GM23338 (cell line): ENCODE results near the gene KLF4. TPM values are rescaled to one million over a fixed set of nuclear protein-coding genes. Genes with fewer than 3 reads are reported as not detected.

Experiments
- ATAC-seq: fragments of 200-7000 bp; cut with Tn5 transposase; 3 replicates; pipeline ENCODE4 v1.9.1; 2020
- DNase-seq: peaks from one replicate; pipeline ENCODE4 v3.0.0-alpha.2; 2015; ENCODE audit warnings: low spot score
- H2AFZ ChIP-seq: fragments of 200-600 bp; sonication (generic); 2 replicates; pipeline ENCODE4 v1.8.0; 2016; ENCODE audit warnings: antibody characterized with exemption, mild to moderate bottlenecking, moderate library complexity
- H3F3A ChIP-seq: fragments of 200-600 bp; sonication (generic); replicated peaks from 2 replicates; pipeline ENCODE4 v1.8.0; 2017; ENCODE audit warnings: antibody characterized with exemption, mixed run types, low read depth
- H3K27ac ChIP-seq: fragments of 200-600 bp; sonication (generic); 2 replicates; pipeline ENCODE4 v1.6.1; 2016; ENCODE audit warnings: low read depth
- H3K27me3 ChIP-seq: fragments of 200-600 bp; sonication (generic); 2 replicates; pipeline ENCODE4 v1.8.0; 2016; ENCODE audit warnings: mild to moderate bottlenecking, mixed run types, moderate library complexity; ENCODE audit not compliant: insufficient read depth
- H3K36me3 ChIP-seq: fragments of 200-600 bp; sonication (generic); 2 replicates; pipeline ENCODE4 v1.8.0; 2016; ENCODE audit warnings: mild to moderate bottlenecking; ENCODE audit not compliant: insufficient read depth
- H3K4me1 ChIP-seq: fragments of 200-600 bp; sonication (generic); 2 replicates; pipeline ENCODE4 v1.8.0; 2016; ENCODE audit warnings: mild to moderate bottlenecking, moderate library complexity; ENCODE audit not compliant: insufficient read depth
- H3K4me2 ChIP-seq: fragments of 200-600 bp; sonication (generic); 2 replicates; pipeline ENCODE4 v1.7.1; 2017; ENCODE audit warnings: mixed run types
- H3K4me3 ChIP-seq: fragments of 200-600 bp; sonication (generic); 2 replicates; pipeline ENCODE4 v1.6.1; 2016; ENCODE audit warnings: mixed run types
- H3K79me2 ChIP-seq: fragments of 200-600 bp; sonication (generic); replicated peaks from 2 replicates; pipeline ENCODE4 v1.8.0; 2017; ENCODE audit warnings: mild to moderate bottlenecking; ENCODE audit not compliant: insufficient read depth
- H3K9me2 ChIP-seq: fragments of 200-600 bp; sonication (generic); 2 replicates; pipeline ENCODE4 v1.8.0; 2017; ENCODE audit not compliant: insufficient read depth
- H4K20me1 ChIP-seq: fragments of 200-600 bp; sonication (generic); replicated peaks from 2 replicates; pipeline ENCODE4 v1.8.0; 2017; ENCODE audit warnings: mild to moderate bottlenecking; ENCODE audit not compliant: insufficient read depth
- H3K27ac Mint-ChIP-seq: 2 replicates; pipeline ENCODE4 v1.8.0; 2020; ENCODE audit warnings: inconsistent platforms, mild to moderate bottlenecking, moderate library complexity, mixed read lengths
- H3K27me3 Mint-ChIP-seq: 3 replicates; pipeline ENCODE4 v1.8.0; 2022; ENCODE audit warnings: low read depth, mild to moderate bottlenecking, moderate library complexity, mixed read lengths, inconsistent platforms; ENCODE audit not compliant: insufficient read depth, poor library complexity
- H3K36me3 Mint-ChIP-seq: 3 replicates; pipeline ENCODE4 v1.8.0; 2021; ENCODE audit warnings: low read depth, mild to moderate bottlenecking, inconsistent platforms, moderate library complexity, mixed read lengths
- H3K4me1 Mint-ChIP-seq: 3 replicates; pipeline ENCODE4 v1.8.0; 2020; ENCODE audit warnings: mild to moderate bottlenecking, inconsistent platforms, mixed read lengths
- H3K4me3 Mint-ChIP-seq: 3 replicates; pipeline ENCODE4 v1.8.0; 2021; ENCODE audit warnings: moderate library complexity, mild to moderate bottlenecking, inconsistent platforms, mixed read lengths
- H3K9me3 Mint-ChIP-seq: 3 replicates; pipeline ENCODE4 v1.8.0; 2020; ENCODE audit warnings: moderate library complexity, mild to moderate bottlenecking, inconsistent platforms, mixed read lengths
- CREB1 ChIP-seq: fragments of 250-450 bp; sonication (Bioruptor Pico); IDR thresholded peaks from 2 replicates; pipeline ENCODE4 v1.5.0; 2020; ENCODE audit warnings: low read depth, mild to moderate bottlenecking, moderate library complexity
- EZH2 ChIP-seq: fragments of 200-600 bp; sonication (generic); IDR thresholded peaks from one replicate; pipeline ENCODE4 v1.8.0; 2017; ENCODE audit warnings: antibody characterized with exemption, mild to moderate bottlenecking, low read depth; ENCODE audit not compliant: unreplicated experiment
- EZH2phosphoT487 ChIP-seq: fragments of 200-600 bp; sonication (generic); IDR thresholded peaks from one replicate; pipeline ENCODE4 v1.8.1; 2018; ENCODE audit warnings: antibody characterized with exemption; ENCODE audit not compliant: unreplicated experiment
- JUNB ChIP-seq: IDR thresholded peaks from one replicate; pipeline ENCODE4 v1.6.1; 2016; ENCODE audit warnings: antibody characterized with exemption; ENCODE audit not compliant: unreplicated experiment
- NANOG ChIP-seq: IDR thresholded peaks from 2 replicates; pipeline ENCODE4 v1.6.1; 2016; ENCODE audit warnings: antibody characterized with exemption, borderline replicate concordance
- POLR2AphosphoS5 ChIP-seq: IDR thresholded peaks from 2 replicates; pipeline ENCODE4 v1.6.1; 2016; ENCODE audit warnings: antibody characterized with exemption, low read depth
- STAT1 ChIP-seq: IDR thresholded peaks from one replicate; pipeline ENCODE4 v1.6.1; 2016; ENCODE audit warnings: antibody characterized with exemption; ENCODE audit not compliant: unreplicated experiment
- ZNF114 ChIP-seq: fragments of 250-450 bp; sonication (Bioruptor Pico); IDR thresholded peaks from 2 replicates; pipeline ENCODE4 v1.5.0; 2020; ENCODE audit warnings: mild to moderate bottlenecking, moderate library complexity
- polyA plus RNA-seq: library from polyadenylated mRNA; unstranded; fragments of >200 nt; fragmentation: Nextera tagmentation; extraction: Ambion mirVana; gene quantifications from 2 replicates; pipeline ENCODE4 v1.2.1, GENCODE V29; 2016
- total RNA-seq: library from RNA; depleted of rRNA; stranded (reverse); fragments of >200 nt; shearing (Covaris generic); gene quantifications from 2 replicates; pipeline ENCODE4 v1.2.3, GENCODE V29; 2014
- TF ChIP-seq, protein P1 (sequence below): IDR thresholded peaks from 2 replicates; pipeline ENCODE4 v1.6.1; 2016; ENCODE audit warnings: antibody characterized with exemption
- TF ChIP-seq, protein P2 (sequence below): fragments of 250-450 bp; sonication (Bioruptor Pico); IDR thresholded peaks from 2 replicates; pipeline ENCODE4 v1.5.0; 2020; ENCODE audit warnings: mild to moderate bottlenecking, moderate library complexity
- TF ChIP-seq, protein P3 (sequence below), 2 experiments: fragments of 200-600 bp in 1 of 2; sonication (generic) in 1 of 2; conservative IDR thresholded peaks; 2 replicates each; pipeline versions ENCODE4 v1.5.1 to v1.6.1; 2016 to 2017; ENCODE audit warnings: antibody characterized with exemption in 2 of 2, low read depth in 2 of 2, mild to moderate bottlenecking in 2 of 2, moderate library complexity in 1 of 2

The KLF4 gene
- total and polyA plus RNA-seq, 2 experiments from 2014 or later, result 8.3 to 29.8 TPM

DNA sequence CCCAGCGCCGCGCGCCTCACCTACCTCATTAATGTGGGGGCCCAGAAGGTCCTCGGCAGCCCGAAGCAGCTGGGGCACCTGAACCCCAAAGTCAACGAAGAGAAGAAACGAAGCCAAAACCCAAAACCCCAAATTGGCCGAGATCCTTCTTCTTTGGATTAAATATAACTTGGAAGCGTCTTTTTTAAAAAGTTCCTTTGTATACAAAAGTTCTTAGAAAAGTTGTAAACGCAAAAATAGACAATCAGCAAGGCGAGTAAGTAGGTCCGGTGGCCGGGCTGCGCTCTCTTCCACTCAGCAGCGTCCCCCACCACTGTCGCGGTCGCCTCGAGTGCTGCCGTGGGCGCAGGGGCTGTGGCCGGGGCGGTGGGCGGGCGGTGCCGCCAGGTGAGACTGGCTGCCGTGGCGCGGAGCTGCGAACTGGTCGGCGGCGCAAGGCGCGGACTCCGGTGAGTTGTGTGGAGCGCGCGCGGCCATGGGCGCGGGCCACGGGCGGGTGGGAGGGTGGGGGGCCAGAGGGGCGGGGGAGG lies 360 bp downstream of the KLF4 start:
- peak; percentile 5 for ATAC-seq
- no peaks in the 10 kb centered on the region for H4K20me1 ChIP-seq
- TF ChIP-seq EZH2 (peak; percentile 89), EZH2phosphoT487 (no peak)
- peaks cover 10% of the 10 kb centered on the region; the same call in 1 of the 2 replicates for H3F3A ChIP-seq
- no peaks in the 10 kb centered on the region for H3K79me2 ChIP-seq
- peak overlapping the region; percentile 96 for H3K4me2 ChIP-seq
- DNase-seq, result no peak
- Mint-ChIP-seq H3K4me1 (peaks cover 32% of the 10 kb centered on the region; the same call in 2 of the 3 replicates), H3K9me3 (peaks cover 3% of the 10 kb centered on the region; the same call in 1 of the 3 replicates), H3K27ac (no peak overlapping the region), H3K36me3 (no peaks in the 10 kb centered on the region; the same call in 2 of the 3 replicates), H3K27me3 (peaks cover 50% of the 10 kb centered on the region), H3K4me3 (peak overlapping the region; percentile 79)
- no peaks in the 10 kb centered on the region for H3K9me2 ChIP-seq
- no peak overlapping the region for H2AFZ ChIP-seq
- H3K4me3 ChIP-seq, result peak overlapping the region; percentile 70
- no peaks in the 10 kb centered on the region for H3K36me3 ChIP-seq
- H3K27ac ChIP-seq, result no peak overlapping the region
- peaks cover 70% of the 10 kb centered on the region for H3K27me3 ChIP-seq
- H3K4me1 ChIP-seq, result peaks cover 18% of the 10 kb centered on the region

DNA sequence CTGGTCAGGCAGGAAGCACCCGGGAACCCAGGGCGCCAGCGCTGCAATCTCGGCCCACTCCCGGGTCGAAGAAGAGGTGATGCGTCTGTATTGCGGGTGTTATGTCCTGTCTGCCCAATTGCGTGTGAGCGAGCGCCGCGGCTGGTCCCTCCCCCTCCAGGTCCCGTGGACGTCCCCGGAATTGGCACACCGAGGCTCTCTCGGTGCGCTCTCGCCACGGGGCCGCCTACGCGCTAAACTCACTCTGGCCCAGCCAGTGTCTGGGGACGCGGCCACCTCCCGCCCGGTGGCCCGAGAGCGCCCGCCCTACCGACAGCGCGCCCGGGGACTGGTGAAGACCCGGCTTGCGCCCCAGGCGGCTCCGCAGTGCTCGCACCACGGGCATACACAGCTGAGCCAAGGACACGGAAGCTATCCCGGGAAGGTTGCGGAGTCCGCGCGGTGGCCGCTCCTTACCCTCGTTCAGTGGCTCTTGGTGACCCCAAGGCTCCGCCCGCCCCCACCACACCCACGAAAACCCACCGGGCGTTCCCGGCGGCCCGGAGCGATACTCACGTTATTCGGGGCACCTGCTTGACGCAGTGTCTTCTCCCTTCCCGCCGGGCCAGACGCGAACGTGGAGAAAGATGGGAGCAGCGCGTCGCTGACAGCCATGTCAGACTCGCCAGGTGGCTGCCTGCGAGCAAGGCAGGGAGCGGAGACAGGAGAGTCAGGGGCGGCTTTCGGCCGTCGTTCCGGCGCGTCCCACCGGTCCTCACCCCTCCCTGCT lies 1.0 kb downstream of the KLF4 start:
- no peak overlapping the region for H3K27ac ChIP-seq
- ATAC-seq, result peak; percentile 14
- H3K27ac Mint-ChIP-seq, result no peak overlapping the region
- peak overlapping the region; percentile 79 for H3K4me3 Mint-ChIP-seq
- no peaks in the 10 kb centered on the region; the same call in 2 of the 3 replicates for H3K36me3 Mint-ChIP-seq
- no peaks in the 10 kb centered on the region for H4K20me1 ChIP-seq
- peaks cover 10% of the 10 kb centered on the region; the same call in 1 of the 2 replicates for H3F3A ChIP-seq
- peak overlapping the region; percentile 97; the same call in 1 of the 2 replicates for H2AFZ ChIP-seq
- peaks cover 70% of the 10 kb centered on the region for H3K27me3 ChIP-seq
- H3K4me1 Mint-ChIP-seq, result peaks cover 32% of the 10 kb centered on the region; the same call in 2 of the 3 replicates
- H3K27me3 Mint-ChIP-seq, result peaks cover 50% of the 10 kb centered on the region
- peaks cover 18% of the 10 kb centered on the region for H3K4me1 ChIP-seq
- H3K9me2 ChIP-seq, result no peaks in the 10 kb centered on the region
- H3K36me3 ChIP-seq, result no peaks in the 10 kb centered on the region
- H3K79me2 ChIP-seq, result no peaks in the 10 kb centered on the region
- H3K9me3 Mint-ChIP-seq, result peaks cover 3% of the 10 kb centered on the region; the same call in 1 of the 3 replicates
- peak; percentile 50 for DNase-seq
- H3K4me2 ChIP-seq, result peak overlapping the region; percentile 96
- H3K4me3 ChIP-seq, result peak overlapping the region; percentile 70
- TF ChIP-seq JUNB (no peak), ZNF114 (no peak), EZH2 (no peak), CREB1 (CRISPR knock-in tag) (no peak), POLR2AphosphoS5 (no peak), NANOG (no peak), EZH2phosphoT487 (no peak), STAT1 (no peak)
- TF ChIP-seq, protein P1, sequence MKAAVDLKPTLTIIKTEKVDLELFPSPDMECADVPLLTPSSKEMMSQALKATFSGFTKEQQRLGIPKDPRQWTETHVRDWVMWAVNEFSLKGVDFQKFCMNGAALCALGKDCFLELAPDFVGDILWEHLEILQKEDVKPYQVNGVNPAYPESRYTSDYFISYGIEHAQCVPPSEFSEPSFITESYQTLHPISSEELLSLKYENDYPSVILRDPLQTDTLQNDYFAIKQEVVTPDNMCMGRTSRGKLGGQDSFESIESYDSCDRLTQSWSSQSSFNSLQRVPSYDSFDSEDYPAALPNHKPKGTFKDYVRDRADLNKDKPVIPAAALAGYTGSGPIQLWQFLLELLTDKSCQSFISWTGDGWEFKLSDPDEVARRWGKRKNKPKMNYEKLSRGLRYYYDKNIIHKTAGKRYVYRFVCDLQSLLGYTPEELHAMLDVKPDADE, result no peak
- TF ChIP-seq, protein P2, sequence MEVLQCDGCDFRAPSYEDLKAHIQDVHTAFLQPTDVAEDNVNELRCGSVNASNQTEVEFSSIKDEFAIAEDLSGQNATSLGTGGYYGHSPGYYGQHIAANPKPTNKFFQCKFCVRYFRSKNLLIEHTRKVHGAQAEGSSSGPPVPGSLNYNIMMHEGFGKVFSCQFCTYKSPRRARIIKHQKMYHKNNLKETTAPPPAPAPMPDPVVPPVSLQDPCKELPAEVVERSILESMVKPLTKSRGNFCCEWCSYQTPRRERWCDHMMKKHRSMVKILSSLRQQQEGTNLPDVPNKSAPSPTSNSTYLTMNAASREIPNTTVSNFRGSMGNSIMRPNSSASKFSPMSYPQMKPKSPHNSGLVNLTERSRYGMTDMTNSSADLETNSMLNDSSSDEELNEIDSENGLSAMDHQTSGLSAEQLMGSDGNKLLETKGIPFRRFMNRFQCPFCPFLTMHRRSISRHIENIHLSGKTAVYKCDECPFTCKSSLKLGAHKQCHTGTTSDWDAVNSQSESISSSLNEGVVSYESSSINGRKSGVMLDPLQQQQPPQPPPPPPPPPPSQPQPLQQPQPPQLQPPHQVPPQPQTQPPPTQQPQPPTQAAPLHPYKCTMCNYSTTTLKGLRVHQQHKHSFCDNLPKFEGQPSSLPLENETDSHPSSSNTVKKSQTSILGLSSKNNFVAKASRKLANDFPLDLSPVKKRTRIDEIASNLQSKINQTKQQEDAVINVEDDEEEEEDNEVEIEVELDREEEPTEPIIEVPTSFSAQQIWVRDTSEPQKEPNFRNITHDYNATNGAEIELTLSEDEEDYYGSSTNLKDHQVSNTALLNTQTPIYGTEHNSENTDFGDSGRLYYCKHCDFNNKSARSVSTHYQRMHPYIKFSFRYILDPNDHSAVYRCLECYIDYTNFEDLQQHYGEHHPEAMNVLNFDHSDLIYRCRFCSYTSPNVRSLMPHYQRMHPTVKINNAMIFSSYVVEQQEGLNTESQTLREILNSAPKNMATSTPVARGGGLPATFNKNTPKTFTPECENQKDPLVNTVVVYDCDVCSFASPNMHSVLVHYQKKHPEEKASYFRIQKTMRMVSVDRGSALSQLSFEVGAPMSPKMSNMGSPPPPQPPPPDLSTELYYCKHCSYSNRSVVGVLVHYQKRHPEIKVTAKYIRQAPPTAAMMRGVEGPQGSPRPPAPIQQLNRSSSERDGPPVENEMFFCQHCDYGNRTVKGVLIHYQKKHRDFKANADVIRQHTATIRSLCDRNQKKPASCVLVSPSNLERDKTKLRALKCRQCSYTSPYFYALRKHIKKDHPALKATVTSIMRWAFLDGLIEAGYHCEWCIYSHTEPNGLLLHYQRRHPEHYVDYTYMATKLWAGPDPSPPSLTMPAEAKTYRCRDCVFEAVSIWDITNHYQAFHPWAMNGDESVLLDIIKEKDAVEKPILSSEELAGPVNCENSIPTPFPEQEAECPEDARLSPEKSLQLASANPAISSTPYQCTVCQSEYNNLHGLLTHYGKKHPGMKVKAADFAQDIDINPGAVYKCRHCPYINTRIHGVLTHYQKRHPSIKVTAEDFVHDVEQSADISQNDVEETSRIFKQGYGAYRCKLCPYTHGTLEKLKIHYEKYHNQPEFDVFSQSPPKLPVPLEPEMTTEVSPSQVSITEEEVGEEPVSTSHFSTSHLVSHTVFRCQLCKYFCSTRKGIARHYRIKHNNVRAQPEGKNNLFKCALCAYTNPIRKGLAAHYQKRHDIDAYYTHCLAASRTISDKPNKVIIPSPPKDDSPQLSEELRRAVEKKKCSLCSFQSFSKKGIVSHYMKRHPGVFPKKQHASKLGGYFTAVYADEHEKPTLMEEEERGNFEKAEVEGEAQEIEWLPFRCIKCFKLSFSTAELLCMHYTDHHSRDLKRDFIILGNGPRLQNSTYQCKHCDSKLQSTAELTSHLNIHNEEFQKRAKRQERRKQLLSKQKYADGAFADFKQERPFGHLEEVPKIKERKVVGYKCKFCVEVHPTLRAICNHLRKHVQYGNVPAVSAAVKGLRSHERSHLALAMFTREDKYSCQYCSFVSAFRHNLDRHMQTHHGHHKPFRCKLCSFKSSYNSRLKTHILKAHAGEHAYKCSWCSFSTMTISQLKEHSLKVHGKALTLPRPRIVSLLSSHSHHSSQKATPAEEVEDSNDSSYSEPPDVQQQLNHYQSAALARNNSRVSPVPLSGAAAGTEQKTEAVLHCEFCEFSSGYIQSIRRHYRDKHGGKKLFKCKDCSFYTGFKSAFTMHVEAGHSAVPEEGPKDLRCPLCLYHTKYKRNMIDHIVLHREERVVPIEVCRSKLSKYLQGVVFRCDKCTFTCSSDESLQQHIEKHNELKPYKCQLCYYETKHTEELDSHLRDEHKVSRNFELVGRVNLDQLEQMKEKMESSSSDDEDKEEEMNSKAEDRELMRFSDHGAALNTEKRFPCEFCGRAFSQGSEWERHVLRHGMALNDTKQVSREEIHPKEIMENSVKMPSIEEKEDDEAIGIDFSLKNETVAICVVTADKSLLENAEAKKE (CRISPR knock-in tag), result no peak
- TF ChIP-seq, protein P3, sequence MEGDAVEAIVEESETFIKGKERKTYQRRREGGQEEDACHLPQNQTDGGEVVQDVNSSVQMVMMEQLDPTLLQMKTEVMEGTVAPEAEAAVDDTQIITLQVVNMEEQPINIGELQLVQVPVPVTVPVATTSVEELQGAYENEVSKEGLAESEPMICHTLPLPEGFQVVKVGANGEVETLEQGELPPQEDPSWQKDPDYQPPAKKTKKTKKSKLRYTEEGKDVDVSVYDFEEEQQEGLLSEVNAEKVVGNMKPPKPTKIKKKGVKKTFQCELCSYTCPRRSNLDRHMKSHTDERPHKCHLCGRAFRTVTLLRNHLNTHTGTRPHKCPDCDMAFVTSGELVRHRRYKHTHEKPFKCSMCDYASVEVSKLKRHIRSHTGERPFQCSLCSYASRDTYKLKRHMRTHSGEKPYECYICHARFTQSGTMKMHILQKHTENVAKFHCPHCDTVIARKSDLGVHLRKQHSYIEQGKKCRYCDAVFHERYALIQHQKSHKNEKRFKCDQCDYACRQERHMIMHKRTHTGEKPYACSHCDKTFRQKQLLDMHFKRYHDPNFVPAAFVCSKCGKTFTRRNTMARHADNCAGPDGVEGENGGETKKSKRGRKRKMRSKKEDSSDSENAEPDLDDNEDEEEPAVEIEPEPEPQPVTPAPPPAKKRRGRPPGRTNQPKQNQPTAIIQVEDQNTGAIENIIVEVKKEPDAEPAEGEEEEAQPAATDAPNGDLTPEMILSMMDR (conservative IDR thresholded peaks at IDR 0.05; ENCODE audit: low read depth in 2 of 2), result no peak
